ENCODE measurements around the gene H19.

The H19 gene

GRCh38 chr11:1997755-1998154 is at the start of gene H19:
TSS of gene H19 (minus strand) at chr11:1997842.
- Histone ChIP-seq H3K36me3 (ENCODE audit: insufficient read depth, low read length) (no peaks in the 10 kb centered on the region), H3K4me1 (ENCODE audit: insufficient read depth, low read length) (no peaks in the 10 kb centered on the region), H3K9ac (ENCODE audit: low read depth, low read length) (no peak within 1 kb of the TSS), H3K9me3 (ENCODE audit: control insufficient read depth, insufficient read depth, low read length) (no peaks in the 10 kb centered on the region)

- Histone ChIP-seq H3K9me3 (ENCODE audit: control insufficient read depth, insufficient read depth, low read length) (no peaks in the 10 kb centered on the region), H3K36me3 (ENCODE audit: insufficient read depth, low read length) (no peaks in the 10 kb centered on the region), H3K4me1 (ENCODE audit: insufficient read depth, low read length) (no peaks in the 10 kb centered on the region), H3K9ac (ENCODE audit: low read depth, low read length) (no peak overlapping the region)
These were observed 44.3 kb upstream of the H19 start for GRCh38 chr11:2041963-2042362.

- no peaks in the 10 kb centered on the region for H3K4me1 ChIP-seq (ENCODE audit: insufficient read depth, low read length)
- H3K9me3 ChIP-seq (ENCODE audit: control insufficient read depth, insufficient read depth, low read length) = no peaks in the 10 kb centered on the region
- H3K9ac ChIP-seq (ENCODE audit: low read depth, low read length) = no peak overlapping the region
- H3K36me3 ChIP-seq (ENCODE audit: insufficient read depth, low read length) = no peaks in the 10 kb centered on the region
These were observed 43.5 kb upstream of the H19 start for GRCh38 chr11:2041153-2041552.

- Histone ChIP-seq H3K4me1 (ENCODE audit: insufficient read depth, low read length) (no peaks in the 10 kb centered on the region), H3K36me3 (ENCODE audit: insufficient read depth, low read length) (no peaks in the 10 kb centered on the region), H3K9ac (ENCODE audit: low read depth, low read length) (no peak overlapping the region), H3K9me3 (ENCODE audit: control insufficient read depth, insufficient read depth, low read length) (no peaks in the 10 kb centered on the region)
These were observed 41.6 kb upstream of the H19 start for GRCh38 chr11:2039198-2039759.

- Histone ChIP-seq H3K36me3 (ENCODE audit: insufficient read depth, low read length) (no peaks in the 10 kb centered on the region), H3K9ac (ENCODE audit: low read depth, low read length) (no peak overlapping the region), H3K4me1 (ENCODE audit: insufficient read depth, low read length) (no peaks in the 10 kb centered on the region), H3K9me3 (ENCODE audit: control insufficient read depth, insufficient read depth, low read length) (no peaks in the 10 kb centered on the region)
These were observed 39.3 kb upstream of the H19 start for GRCh38 chr11:2036863-2037486.

- Histone ChIP-seq H3K9ac (ENCODE audit: low read depth, low read length) (no peak overlapping the region), H3K36me3 (ENCODE audit: insufficient read depth, low read length) (no peaks in the 10 kb centered on the region), H3K4me1 (ENCODE audit: insufficient read depth, low read length) (no peaks in the 10 kb centered on the region), H3K9me3 (ENCODE audit: control insufficient read depth, insufficient read depth, low read length) (no peaks in the 10 kb centered on the region)
These were observed 37.7 kb upstream of the H19 start for GRCh38 chr11:2035382-2035781.

GRCh38 chr11:2031058-2031457 is 33.4 kb upstream of the H19 start:
- Histone ChIP-seq H3K9ac (ENCODE audit: low read depth, low read length) (no peak overlapping the region), H3K4me1 (ENCODE audit: insufficient read depth, low read length) (no peaks in the 10 kb centered on the region), H3K36me3 (ENCODE audit: insufficient read depth, low read length) (no peaks in the 10 kb centered on the region), H3K9me3 (ENCODE audit: control insufficient read depth, insufficient read depth, low read length) (no peaks in the 10 kb centered on the region)

- Histone ChIP-seq H3K4me1 (ENCODE audit: insufficient read depth, low read length) (no peaks in the 10 kb centered on the region), H3K36me3 (ENCODE audit: insufficient read depth, low read length) (no peaks in the 10 kb centered on the region), H3K9me3 (ENCODE audit: control insufficient read depth, insufficient read depth, low read length) (no peaks in the 10 kb centered on the region), H3K9ac (ENCODE audit: low read depth, low read length) (no peak overlapping the region)
These were observed 30.1 kb upstream of the H19 start for GRCh38 chr11:2027708-2028107.

- H3K36me3 ChIP-seq (ENCODE audit: insufficient read depth, low read length) = no peaks in the 10 kb centered on the region
- no peaks in the 10 kb centered on the region for H3K4me1 ChIP-seq (ENCODE audit: insufficient read depth, low read length)
- H3K9me3 ChIP-seq (ENCODE audit: control insufficient read depth, insufficient read depth, low read length) = no peaks in the 10 kb centered on the region
- no peak overlapping the region for H3K9ac ChIP-seq (ENCODE audit: low read depth, low read length)
These were observed 17.4 kb upstream of the H19 start for GRCh38 chr11:2015025-2015424.

- no peaks in the 10 kb centered on the region for H3K36me3 ChIP-seq (ENCODE audit: insufficient read depth, low read length)
- no peaks in the 10 kb centered on the region for H3K9me3 ChIP-seq (ENCODE audit: control insufficient read depth, insufficient read depth, low read length)
- H3K9ac ChIP-seq (ENCODE audit: low read depth, low read length) = no peak overlapping the region
- H3K4me1 ChIP-seq (ENCODE audit: insufficient read depth, low read length) = no peaks in the 10 kb centered on the region
These were observed 14.8 kb upstream of the H19 start for GRCh38 chr11:2012440-2012839.

GRCh38 chr11:2004466-2004865 is 6.8 kb upstream of the H19 start:
- no peaks in the 10 kb centered on the region for H3K36me3 ChIP-seq (ENCODE audit: insufficient read depth, low read length)
- no peak overlapping the region for H3K9ac ChIP-seq (ENCODE audit: low read depth, low read length)
- no peaks in the 10 kb centered on the region for H3K9me3 ChIP-seq (ENCODE audit: control insufficient read depth, insufficient read depth, low read length)
- no peaks in the 10 kb centered on the region for H3K4me1 ChIP-seq (ENCODE audit: insufficient read depth, low read length)

- Histone ChIP-seq H3K4me1 (ENCODE audit: insufficient read depth, low read length) (no peaks in the 10 kb centered on the region), H3K9ac (ENCODE audit: low read depth, low read length) (no peak overlapping the region), H3K36me3 (ENCODE audit: insufficient read depth, low read length) (no peaks in the 10 kb centered on the region), H3K9me3 (ENCODE audit: control insufficient read depth, insufficient read depth, low read length) (no peaks in the 10 kb centered on the region)
These were observed 5.2 kb upstream of the H19 start for GRCh38 chr11:2002807-2003206.

- no peak overlapping the region for H3K9ac ChIP-seq (ENCODE audit: low read depth, low read length)
- no peaks in the 10 kb centered on the region for H3K9me3 ChIP-seq (ENCODE audit: control insufficient read depth, insufficient read depth, low read length)
- no peaks in the 10 kb centered on the region for H3K4me1 ChIP-seq (ENCODE audit: insufficient read depth, low read length)
- H3K36me3 ChIP-seq (ENCODE audit: insufficient read depth, low read length) = no peaks in the 10 kb centered on the region
These were observed 4.6 kb upstream of the H19 start for GRCh38 chr11:2002042-2002776.

- H3K9me3 ChIP-seq (ENCODE audit: control insufficient read depth, insufficient read depth, low read length) = no peaks in the 10 kb centered on the region
- no peaks in the 10 kb centered on the region for H3K36me3 ChIP-seq (ENCODE audit: insufficient read depth, low read length)
- H3K4me1 ChIP-seq (ENCODE audit: insufficient read depth, low read length) = no peaks in the 10 kb centered on the region
- no peak overlapping the region for H3K9ac ChIP-seq (ENCODE audit: low read depth, low read length)
These were observed 1.2 kb upstream of the H19 start for GRCh38 chr11:1998861-1999260.

GRCh38 chr11:1998290-1998689 is 648 bp upstream of the H19 start:
- Histone ChIP-seq H3K4me1 (ENCODE audit: insufficient read depth, low read length) (no peaks in the 10 kb centered on the region), H3K9me3 (ENCODE audit: control insufficient read depth, insufficient read depth, low read length) (no peaks in the 10 kb centered on the region), H3K36me3 (ENCODE audit: insufficient read depth, low read length) (no peaks in the 10 kb centered on the region)

More at GRCh38 chr11:1998290-1998689, 648 bp upstream of the H19 start:
- no peak overlapping the region for H3K9ac ChIP-seq (ENCODE audit: low read depth, low read length)

Data from ES-I3 (cell line).